OCI-LY3 (cell line): ENCODE results near the gene TBC1D16.

Source experiments
- H2AFZ ChIP-seq: fragments of 200-600, 300-600 bp; shearing (Covaris generic); 2 replicates; pipeline ENCODE4 v1.6.0; 2014; ENCODE audit warnings: antibody characterized with exemption, low read depth, low read length
- H3K27ac ChIP-seq: fragments of 200-600, 300-600 bp; sonication (generic); 2 replicates; pipeline ENCODE4 v1.5.1; 2014; ENCODE audit warnings: mild to moderate bottlenecking, low read length, moderate library complexity, mixed read lengths
- H3K27me3 ChIP-seq: fragments of 200-600, 300-600 bp; sonication (generic); 2 replicates; pipeline ENCODE4 v1.6.1; 2014; ENCODE audit warnings: low read depth, low read length, mixed read lengths
- H3K36me3 ChIP-seq: fragments of 200-600, 300-600 bp; sonication (generic); replicated peaks from 2 replicates; pipeline ENCODE3; 2014; ENCODE audit warnings: low read depth, low read length, mixed read lengths
- H3K4me1 ChIP-seq: fragments of 300-600, 200-600 bp; sonication (generic); 2 replicates; pipeline ENCODE4 v1.6.1; 2014; ENCODE audit warnings: low read length, mixed read lengths
- H3K4me2 ChIP-seq: fragments of 200-600, 300-600 bp; sonication (generic); 2 replicates; pipeline ENCODE4 v1.6.1; 2014; ENCODE audit warnings: low read length, mixed read lengths
- H3K4me3 ChIP-seq: fragments of 300-600, 200-600 bp; sonication (generic); 2 replicates; pipeline ENCODE4 v1.5.1; 2014; ENCODE audit warnings: antibody characterized with exemption, mild to moderate bottlenecking, low read length, moderate library complexity
- H3K79me2 ChIP-seq: fragments of 300-600, 200-600 bp; shearing (Covaris generic); 2 replicates; pipeline ENCODE4 v1.6.1; 2014; ENCODE audit warnings: mild to moderate bottlenecking, low read length, mixed read lengths
- H3K9ac ChIP-seq: fragments of 300-600, 200-600 bp; shearing (Covaris generic); 2 replicates; pipeline ENCODE4 v1.6.0; 2014; ENCODE audit warnings: mild to moderate bottlenecking, low read length, moderate library complexity
- H3K9me3 ChIP-seq: fragments of 200-600, 300-600 bp; shearing (Covaris generic); 2 replicates; pipeline ENCODE4 v1.6.1; 2014; ENCODE audit warnings: low read length, mixed read lengths; ENCODE audit not compliant: insufficient read depth
- H4K20me1 ChIP-seq: fragments of 200-600, 300-600 bp; sonication (generic); 2 replicates; pipeline ENCODE4 v1.6.1; 2016; ENCODE audit warnings: low read length, mixed read lengths; ENCODE audit not compliant: insufficient read depth
- CTCF ChIP-seq: fragments of 200-600, 300-600 bp; sonication (generic); IDR thresholded peaks from 2 replicates; pipeline ENCODE4 v1.5.1; 2014; ENCODE audit warnings: antibody characterized with exemption, low read length, low read depth
- EZH2phosphoT487 ChIP-seq: fragments of 200-600 bp; shearing (Covaris generic); IDR thresholded peaks from 2 replicates; pipeline ENCODE4 v1.6.1; 2018; ENCODE audit warnings: antibody characterized with exemption, mixed run types, low read depth

Gene TBC1D16

DNA sequence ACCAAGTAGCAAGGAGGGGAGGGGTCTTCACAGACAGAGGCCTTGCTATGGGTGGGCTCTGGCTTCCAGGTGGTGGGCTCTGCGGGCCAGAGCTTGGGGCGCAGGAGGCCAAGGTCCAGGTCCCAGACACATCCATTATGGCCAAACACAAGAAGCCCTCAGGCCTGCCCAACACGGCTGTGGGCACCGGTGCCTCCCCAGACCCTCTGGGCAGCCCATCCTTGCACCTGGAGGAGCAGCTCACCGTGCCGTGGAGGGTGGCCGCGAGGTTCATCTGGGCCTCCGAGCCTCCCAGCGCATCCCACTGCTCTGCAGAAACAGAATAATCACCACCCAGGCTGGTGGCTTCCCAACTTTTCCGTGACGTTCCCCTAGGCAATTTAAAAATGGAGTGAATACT lies 55.9 kb downstream of the TBC1D16 start:
- no peak overlapping the region for H3K4me2 ChIP-seq
- H3K27ac ChIP-seq, result no peak overlapping the region
- H3K36me3 ChIP-seq, result no peaks in the 10 kb centered on the region
- H3K79me2 ChIP-seq, result no peaks in the 10 kb centered on the region
- no peaks in the 10 kb centered on the region for H3K4me1 ChIP-seq
- no peak overlapping the region for H3K9ac ChIP-seq
- TF ChIP-seq EZH2phosphoT487, result no peak
- TF ChIP-seq CTCF, result no peak
- H3K27me3 ChIP-seq, result no peaks in the 10 kb centered on the region
- no peaks in the 10 kb centered on the region for H4K20me1 ChIP-seq
- H2AFZ ChIP-seq, result no peak overlapping the region
- no peak overlapping the region for H3K4me3 ChIP-seq
- H3K9me3 ChIP-seq, result no peaks in the 10 kb centered on the region

GRCh38 chr17:79979221-79979741 lies 56.4 kb downstream of the TBC1D16 start:
- Histone ChIP-seq H3K36me3 (no peaks in the 10 kb centered on the region), H3K27ac (no peak overlapping the region), H3K9ac (no peak overlapping the region), H3K4me3 (no peak overlapping the region), H3K27me3 (no peaks in the 10 kb centered on the region), H2AFZ (no peak overlapping the region), H3K9me3 (no peaks in the 10 kb centered on the region), H3K79me2 (no peaks in the 10 kb centered on the region), H4K20me1 (no peaks in the 10 kb centered on the region), H3K4me2 (no peak overlapping the region), H3K4me1 (peaks cover 4% of the 10 kb centered on the region; the same call in 1 of the 2 replicates)
- no peak for TF ChIP-seq EZH2phosphoT487
- no peak for TF ChIP-seq CTCF

DNA sequence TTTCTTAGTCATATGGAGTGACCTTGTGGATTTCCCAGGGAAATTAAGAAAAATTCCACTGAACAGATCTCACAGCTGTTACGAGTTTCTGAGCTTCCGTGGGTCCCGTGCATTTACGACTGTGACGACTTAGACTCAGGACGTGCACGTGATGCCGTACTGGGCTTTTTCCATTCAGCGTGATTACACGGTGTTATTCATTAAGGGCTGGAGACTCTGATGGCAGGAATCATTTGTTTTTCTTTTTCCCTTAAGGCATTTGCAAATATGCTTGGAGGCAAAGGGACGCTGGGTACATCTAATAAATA lies 57.2 kb downstream of the TBC1D16 start:
- Histone ChIP-seq H3K9me3 (no peaks in the 10 kb centered on the region), H3K9ac (no peak overlapping the region), H3K79me2 (no peaks in the 10 kb centered on the region), H3K27ac (no peak overlapping the region), H2AFZ (no peak overlapping the region), H3K4me2 (no peak overlapping the region), H3K4me1 (peaks cover 4% of the 10 kb centered on the region; the same call in 1 of the 2 replicates), H3K4me3 (no peak overlapping the region), H3K27me3 (no peaks in the 10 kb centered on the region), H3K36me3 (no peaks in the 10 kb centered on the region), H4K20me1 (no peaks in the 10 kb centered on the region)
- TF ChIP-seq EZH2phosphoT487 (no peak), CTCF (no peak)

GRCh38 chr17:79977708-79978547 lies 57.7 kb downstream of the TBC1D16 start:
- Histone ChIP-seq H3K4me2 (no peak overlapping the region), H3K36me3 (no peaks in the 10 kb centered on the region), H3K79me2 (no peaks in the 10 kb centered on the region), H4K20me1 (no peaks in the 10 kb centered on the region), H3K4me3 (no peak overlapping the region), H3K9ac (no peak overlapping the region), H3K9me3 (no peaks in the 10 kb centered on the region), H3K27ac (no peak overlapping the region), H3K27me3 (no peaks in the 10 kb centered on the region), H3K4me1 (peaks cover 4% of the 10 kb centered on the region; the same call in 1 of the 2 replicates), H2AFZ (no peak overlapping the region)
- TF ChIP-seq CTCF, result no peak
- TF ChIP-seq EZH2phosphoT487, result no peak
